Femur (tissue), 1 donor: Measurements from ENCODE around the gene SDK2.

Source experiments
- DNase-seq: peaks from one replicate; pipeline ENCODE4 v3.0.0-alpha.2; 2017

The SDK2 gene

DNA sequence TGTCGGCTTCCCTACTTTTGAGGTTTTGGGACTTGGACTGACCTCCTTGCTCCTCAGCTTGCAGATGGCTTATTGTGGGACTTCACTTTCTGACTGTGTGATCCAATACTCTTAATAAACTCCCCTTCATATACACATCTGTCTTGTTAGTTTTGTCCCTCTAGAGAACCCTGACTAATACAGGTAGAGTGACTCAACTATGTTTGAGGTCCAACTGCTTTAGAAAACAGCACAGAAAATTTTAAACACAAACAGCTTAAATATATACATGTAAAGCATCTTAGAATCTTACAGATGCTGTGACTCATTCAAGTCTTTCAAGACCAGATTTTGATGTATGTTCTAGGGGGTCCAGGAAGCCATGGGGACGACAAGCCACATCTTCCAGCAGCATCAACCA lies 11.7 kb downstream of the SDK2 start:
- no peak for DNase-seq

DNA sequence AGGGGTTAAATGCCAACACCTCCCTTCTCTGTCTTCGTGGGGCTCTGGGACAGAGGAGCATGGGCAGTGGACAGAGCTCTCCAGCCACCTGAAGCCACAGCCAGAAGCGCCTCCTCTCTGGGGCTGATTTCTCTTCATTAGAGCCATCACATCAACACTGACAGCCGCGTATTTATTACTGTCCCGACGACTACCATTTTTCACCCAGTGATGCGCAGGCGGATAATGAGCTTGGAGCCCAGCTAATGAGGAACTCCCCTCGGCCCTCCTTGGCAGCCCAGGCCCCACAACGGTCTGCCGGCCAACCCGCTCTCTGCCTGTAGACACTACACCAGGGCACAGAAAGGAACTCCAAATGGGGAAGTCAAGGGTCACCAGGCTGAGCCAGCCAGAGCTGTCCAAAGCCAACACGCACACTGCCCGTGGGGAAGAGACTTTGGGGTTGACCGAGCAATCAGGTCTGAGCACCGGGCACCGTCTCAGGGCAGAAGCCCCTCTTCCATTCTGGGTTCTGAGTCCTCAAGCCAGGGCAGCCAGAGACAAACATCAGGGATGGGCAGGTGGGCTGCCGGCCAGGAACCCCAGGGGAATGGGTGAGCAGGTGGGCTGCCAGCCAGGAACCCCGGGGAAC lies 13.2 kb downstream of the SDK2 start:
- DNase-seq, result no peak

DNA sequence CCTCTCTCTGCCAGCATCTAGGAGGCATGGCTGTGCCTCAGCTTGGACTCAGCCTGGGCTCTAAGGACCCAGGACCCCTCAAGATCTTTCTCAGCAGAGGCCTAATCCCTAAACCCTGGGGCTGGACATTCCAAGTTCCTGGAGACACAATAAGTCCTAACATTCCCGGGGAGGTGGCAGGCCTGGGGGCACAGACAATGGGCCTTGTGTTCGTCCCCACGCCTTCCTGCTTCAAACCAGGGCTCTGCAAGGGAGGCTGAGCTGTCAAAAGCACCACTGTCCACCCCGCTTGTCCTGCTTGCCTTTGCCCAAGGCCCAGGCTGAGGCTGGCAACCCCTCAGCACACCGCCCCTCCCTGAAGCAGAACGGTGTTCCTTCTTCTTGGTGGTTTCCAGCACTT lies 13.7 kb downstream of the SDK2 start:
- DNase-seq, result no peak

DNA sequence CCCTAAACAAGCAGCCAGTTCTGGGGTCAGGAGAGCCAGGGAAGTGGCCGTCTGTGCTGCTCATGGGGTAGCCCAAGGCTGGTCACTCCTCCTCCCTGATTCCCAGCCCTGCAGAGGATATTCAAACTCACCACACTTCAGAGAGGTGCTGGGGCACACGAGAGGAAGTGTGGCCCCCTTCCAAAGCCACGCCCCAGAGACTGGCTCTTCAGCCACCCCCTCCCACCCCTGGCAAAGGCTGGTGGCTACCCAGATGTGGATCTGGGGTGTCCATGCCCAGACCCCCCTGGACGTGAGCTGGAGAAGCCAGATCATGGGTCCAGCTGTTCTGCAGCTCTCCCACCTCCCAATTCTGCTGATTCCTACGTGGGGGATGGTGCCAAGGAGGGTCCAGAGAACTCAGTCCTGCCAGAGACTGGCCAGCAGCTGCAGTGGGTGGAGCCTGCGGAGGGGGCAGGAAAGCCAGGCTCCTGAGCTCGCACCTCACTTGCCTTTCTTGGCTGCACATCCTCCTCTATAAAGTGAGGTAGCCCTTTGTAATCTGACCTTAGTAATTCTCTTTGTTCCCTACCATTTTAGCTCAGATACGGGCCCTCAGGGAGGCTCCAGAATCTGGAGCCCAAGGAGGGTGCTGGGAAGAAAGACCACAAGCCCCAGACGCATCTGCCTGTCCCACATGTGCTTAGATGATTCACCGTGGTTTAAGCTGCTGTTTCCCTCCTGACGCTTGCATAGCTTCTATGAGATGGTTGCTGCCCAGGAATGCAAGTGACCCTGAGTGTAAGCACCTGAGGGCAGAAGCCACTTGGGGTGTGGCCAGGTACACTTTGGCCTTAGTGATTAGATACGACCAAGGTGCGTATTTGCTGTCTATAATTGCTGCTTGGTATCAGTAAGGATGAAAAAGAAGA lies 15.3 kb downstream of the SDK2 start:
- no peak for DNase-seq

DNA sequence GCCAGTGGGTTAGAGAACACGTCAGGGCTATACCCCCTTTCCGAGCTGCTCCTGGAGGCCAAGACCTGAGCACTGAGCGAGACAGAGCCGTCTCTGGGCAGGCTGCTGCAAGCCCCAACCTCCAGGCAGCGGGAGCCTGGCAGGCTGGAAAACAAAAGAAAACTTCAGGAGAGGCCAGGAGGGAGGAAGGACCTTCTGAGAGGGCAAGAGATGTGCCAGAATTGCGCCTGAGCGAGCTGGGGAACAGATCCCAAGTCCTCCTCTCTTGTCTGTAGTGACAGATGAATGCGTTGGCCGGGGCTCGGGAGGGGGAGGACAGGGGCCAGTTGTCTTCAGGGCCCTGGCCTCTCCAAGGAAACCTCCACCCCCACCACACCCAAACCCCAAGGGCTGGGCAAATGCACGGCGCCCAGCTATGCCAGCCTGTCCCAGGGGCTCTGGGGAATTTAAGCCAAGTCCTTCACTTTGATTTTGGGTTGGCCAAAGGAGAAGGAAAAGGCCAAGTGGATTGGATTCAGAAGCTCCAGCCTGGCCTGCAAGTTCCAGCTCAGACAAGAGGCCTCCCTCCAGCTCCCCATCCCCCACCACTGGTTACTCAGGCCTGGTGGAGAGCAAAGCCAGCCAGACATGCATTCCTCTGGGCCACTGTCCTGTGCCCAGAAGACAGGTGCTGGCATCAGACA lies 18.1 kb downstream of the SDK2 start:
- DNase-seq, result peak; percentile 77

DNA sequence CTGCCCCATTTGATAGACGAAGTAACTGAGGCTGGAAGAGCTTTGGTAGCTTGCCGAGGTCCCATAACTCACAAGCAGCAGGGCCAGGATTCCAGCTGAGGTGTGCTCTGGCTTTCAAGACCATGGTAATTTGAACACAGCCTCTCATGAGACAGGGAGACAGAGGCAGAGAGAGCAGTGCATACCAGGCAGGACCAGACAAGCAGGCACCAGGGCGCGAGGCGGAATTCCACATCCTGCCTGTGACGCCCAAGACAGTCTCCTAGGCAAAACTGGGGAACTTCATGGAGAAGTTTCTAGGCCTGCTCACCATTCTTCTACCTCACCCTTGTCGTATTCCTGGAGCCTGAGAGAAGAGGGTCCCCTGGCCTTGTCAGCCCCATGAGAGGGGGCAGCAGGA lies 19.2 kb downstream of the SDK2 start:
- no peak for DNase-seq

DNA sequence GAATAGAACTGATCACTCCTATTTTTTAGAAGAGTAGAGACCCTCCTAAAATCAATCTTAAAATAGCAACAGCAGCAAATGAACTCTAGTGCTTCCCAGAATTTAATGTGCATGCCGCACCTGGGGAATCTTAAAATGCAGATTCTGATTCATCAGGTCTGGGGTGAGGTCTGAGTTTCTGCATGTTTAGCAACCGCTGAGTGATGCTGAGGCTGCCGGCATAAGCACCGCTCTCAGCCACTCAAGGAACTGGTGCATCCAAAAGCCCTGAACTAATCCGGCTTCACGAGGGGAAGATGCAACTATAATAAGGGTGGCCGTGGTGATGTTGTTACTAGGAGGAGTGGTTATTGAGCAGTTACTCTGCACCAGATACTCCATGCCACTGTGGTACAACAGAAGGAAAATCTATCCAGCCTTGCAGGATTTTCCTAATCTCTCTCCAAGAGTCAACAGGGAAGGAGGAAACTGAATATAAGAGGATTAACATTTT lies 19.7 kb downstream of the SDK2 start:
- no peak for DNase-seq

DNA sequence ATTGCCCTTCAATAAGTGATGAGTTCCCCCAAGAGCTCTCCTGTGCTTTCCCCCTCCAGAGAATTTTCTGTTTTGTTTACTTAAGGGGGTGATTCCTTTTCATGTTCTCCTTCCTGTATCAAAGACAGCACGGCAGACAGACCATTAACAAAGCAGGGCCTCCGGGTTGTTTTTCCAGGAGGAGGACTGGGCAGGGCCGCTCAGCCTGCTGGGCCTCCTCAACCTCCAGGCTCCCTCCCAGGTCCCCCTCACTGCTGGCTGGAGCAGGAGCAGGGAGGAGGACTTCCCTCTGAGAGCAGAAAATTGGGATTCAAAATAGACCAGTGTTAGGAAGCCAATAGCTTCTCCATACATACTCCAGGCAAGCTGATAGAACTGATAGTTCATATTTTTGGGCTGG lies 20.4 kb downstream of the SDK2 start:
- no peak for DNase-seq

DNA sequence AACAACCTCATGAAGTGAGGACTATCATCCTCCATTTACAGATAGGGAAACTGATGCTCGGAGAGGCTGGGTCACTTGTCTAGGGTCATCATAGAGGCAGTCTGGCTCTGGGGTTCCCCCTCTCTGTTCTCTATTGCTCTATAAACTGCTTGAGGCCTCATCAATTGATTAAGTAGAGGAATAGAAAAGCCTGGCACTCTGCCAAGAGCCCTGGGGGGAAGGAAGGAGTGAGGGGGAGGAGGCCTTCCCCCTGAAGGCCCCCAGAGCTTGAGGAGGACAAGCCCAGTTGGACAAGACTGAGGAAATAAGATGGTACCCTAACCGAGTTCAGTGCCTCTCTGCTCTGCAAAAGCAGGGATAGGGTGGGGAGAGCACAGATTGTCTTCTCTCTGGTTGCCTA lies 21.0 kb downstream of the SDK2 start:
- no peak for DNase-seq

DNA sequence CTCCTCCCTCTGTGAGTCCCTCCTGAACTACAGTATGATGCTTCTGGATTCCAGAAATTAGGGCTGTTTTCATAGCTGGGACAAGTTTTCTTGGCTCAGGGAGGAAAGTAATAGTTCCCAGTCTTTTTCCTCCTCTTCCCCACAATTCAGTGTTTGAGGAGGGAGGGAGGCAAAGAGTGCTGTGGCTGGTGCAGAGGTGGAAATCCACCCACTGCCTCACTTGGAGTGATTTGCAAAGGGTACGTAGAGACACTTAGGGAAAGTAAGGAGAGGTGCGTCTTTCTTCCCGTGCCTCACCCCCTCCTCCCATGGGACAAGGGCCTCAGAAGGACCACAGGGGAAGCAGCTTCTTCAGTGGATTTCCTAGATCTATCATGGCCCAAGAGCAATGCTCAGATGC lies 21.9 kb downstream of the SDK2 start:
- DNase-seq, result no peak

DNA sequence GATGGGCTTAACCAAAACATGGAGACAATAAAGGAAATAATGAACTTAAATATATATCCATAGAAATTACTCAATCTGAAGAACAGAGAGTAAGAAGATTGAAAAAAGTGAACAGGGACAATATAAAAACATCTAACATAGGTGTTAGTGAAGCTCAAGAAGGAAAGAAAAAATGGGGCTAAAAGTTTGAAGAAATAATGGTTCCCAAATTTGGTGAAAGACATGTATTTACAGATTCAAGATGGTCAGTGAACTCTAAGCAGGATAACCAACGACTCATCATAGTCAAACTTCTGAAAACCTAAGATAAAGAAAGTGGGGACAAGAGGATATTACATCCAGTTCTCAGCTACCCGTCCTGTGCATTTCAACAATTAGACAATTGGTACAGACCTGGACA lies 22.6 kb downstream of the SDK2 start:
- DNase-seq, result no peak

DNA sequence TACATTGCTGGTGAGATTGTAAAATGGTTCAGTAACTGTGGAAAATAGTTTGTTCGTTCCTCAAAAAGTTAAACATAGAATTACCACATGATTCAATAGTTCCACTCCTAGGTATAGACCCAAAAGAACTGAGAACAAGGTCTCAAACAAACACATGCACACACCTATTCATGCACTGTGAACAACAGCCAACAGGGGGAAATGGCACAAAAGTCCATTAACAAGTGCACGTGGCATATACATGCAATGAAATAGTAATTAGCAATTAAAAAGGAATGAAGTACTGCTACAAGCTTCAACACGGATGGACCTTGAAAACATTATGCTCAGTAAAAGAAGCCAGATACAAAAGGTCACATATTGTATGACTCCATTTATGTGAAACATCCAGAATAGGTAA lies 23.8 kb downstream of the SDK2 start:
- no peak for DNase-seq

DNA sequence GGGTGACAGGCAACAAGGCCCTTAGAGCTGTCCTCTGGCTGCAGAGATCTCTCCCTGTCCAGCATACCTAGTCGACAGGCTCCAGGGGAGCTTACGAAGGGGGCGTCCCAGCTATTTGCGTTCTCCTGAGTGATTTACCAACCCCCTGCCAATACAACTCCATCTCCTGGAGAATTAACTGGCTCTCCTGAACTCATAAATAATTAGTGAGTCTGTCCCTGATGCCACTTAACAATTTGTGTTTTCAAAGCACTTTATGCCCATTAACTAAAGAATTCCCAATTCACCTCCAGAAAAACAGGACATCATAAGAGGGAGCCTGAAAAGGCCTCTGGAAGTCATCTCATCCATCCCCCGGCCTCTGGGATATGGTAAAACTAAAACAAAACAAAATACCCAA lies 26.7 kb downstream of the SDK2 start:
- DNase-seq, result no peak

DNA sequence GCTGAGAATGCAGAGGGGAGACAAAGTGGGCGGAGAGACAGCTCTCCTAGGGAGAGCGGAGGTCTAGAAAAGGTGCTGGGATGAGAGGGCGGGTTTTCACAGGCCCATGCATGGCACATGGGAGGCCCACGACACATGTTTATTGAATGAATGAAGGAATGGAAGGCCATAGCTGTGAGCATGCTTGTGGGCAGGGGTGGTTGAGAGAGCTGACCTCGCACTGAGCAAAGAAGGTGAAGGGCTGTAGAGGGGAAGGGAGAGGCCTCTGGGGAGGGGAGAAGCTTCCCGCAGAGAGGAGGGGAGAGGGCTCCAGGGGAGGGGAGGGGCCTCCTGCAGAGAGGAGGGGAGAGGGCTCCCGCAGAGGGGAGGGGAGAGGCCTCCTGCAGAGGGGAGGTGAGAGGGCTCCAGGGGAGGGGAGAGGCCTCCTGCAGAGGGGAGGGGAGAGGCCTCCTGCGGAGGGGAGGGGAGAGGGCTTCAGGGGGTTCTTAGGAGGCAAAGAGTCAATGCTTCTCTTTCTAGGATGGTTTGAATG lies 27.3 kb downstream of the SDK2 start:
- DNase-seq, result no peak

DNA sequence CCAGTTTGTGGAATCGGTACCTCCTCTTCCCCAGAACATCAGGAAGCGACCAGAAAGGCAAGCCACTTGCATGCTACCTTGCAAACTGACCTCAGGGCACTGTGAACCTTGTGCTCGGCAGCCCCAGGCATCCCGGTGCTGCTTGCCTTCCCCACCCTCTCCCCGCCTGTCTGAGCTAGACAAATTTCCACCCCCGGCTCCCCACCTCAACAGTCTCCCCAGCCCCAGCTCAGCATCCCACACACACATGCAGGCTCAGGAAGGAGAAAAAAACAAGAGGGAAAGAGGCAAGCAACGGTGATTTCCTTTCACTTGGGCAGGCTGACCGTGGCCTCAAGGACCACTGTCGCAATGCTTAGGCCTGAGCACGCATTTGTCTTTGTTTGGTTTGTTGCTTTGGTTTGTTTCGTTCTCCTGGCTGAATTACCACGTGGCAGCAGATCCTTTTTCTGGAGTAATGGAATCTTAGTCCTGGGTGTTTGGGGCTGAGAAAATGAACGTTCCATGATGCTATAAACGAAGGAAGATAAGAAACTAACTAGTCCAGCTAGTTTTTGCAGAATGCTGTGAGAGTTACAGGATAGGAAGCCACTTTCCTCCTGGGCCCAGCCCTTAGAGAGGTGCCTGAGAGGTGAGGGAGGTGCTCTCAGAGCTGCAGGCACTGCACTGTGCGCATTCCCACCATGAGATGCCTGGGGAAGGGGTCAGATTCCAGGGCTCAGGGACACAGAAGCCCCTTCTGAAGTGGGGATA lies 27.9 kb downstream of the SDK2 start:
- no peak for DNase-seq

DNA sequence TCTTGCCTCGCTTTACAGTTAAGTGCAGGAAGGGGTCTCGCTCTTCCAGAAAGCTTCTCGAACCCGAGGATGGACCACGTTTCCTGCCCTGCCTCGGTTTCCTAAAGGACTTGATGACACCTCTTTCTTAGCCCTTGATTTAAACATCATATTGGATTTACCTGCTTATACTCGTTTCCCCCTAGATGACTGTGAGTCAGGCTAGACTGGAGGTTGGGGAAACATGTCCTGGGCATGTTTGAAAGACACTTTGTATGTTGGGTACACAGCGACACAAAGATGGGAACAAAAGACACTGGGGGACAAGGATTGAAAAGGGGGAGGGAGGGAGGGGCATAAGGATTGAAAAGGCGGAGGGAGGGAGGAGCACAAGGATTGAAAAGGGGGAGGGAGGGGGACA lies 30.0 kb downstream of the SDK2 start:
- no peak for DNase-seq

DNA sequence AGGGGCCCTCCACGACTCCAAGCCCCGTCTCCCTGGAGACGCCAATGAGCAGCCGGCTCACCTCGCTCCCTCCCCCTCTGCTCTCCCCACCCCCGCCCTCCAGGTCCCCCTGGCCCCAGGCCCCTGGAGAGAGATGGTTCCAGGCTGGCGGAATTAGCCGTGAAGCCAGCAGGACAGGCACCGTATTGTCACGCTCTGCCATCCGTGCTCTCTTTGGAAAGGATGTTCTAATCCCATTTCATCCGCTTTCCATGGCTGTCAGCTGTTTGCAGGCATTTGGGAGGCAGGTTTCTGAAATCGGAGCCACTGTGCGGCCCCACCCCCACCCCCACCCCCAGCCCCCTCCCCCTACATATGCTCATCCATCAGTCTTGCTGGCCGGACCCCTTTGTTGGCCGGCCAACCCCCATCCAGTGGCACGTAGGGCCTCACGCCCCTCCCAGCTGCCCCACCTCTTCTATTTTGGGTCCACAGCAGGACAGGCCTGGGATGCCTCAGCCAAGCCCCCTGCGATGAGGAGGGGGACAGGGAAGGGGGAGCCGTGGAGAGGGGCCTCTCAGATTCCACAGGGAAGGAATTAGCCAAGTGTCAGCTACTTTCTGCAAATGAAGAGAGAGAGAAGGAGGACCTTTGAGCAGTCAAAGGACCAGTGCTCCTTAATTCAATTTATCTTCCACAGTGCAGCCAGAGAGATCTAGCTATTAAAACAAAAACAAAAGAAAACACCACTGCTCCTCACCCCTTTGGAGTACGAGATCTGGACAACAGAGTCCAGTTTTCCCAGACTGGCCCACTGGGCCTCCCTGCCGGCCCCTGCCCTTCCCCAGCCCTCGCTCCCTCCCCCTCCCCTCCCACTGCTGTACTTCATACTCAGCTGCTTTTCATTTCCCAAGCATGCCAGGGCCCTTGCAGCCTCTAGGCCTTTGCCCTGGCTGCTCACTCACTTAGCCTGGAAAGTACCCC lies 30.7 kb downstream of the SDK2 start:
- peak; percentile 83 for DNase-seq

DNA sequence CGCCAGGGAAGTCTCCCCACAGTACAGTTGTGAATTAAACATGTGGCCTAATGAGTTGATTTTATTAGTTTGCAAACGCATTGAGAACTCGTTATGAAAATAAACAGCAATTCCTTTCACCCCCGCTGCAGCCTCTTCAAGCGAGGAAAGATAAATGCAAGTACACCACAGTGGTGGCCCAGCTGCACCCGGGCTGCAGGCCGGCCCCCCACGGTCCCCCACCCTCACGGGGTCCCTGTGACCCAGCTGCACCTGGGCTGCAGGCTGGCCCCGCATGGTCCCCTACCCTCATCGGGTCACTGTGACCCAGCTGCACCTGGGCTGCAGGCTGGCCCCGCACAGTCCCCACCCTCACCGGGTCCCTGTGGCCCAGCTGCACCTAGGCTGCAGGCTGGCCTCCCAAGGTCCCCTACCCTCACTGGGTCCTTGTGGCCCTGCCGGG lies 32.2 kb downstream of the SDK2 start:
- DNase-seq, result no peak

DNA sequence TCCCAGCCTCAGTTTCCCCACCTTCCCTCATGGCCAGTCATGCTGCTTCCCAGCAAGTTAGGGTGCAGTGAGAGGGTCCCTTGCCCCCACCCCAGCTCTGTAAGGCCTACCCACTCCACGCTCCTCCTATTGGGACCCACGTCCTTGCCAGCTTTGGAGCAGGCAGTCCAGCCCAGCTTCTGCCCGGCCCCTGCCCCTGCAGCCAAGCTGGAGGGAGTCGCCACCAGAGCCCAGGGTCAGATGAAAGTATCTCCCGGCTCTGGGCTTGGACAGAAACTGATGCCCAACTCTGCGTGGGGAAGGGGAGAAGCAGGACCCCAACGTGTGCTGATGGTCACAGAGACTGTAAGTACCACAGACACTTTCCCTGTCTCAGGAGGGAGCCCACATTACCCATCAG lies 32.6 kb downstream of the SDK2 start:
- DNase-seq, result no peak

DNA sequence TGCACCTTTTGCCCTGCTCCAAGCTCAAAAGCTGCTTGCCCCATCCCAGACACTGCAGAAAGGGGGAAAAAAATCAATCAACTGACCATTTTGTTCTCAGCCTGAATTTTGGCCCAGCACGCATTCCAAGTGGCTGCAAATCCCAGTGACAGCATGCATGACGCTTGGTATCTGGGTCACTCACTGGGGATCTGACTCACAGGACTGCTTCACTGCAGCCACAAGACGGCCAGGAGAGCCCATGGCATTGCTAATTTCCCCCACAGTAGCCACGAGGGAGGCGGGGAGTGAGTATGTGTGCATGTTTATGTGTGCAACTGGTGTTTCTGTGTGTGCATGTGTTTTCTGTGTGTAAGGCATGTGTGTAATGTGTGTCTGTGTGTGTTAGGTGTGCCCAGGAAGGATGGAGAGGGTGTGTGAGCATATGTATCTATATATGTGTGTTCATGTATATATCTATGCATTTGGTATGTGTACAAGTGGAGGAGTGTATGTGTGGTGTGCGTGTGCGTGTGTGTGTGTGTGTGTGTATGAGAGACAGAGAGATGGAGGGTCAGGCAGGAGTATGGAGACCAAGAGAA lies 33.8 kb downstream of the SDK2 start:
- DNase-seq, result no peak

DNA sequence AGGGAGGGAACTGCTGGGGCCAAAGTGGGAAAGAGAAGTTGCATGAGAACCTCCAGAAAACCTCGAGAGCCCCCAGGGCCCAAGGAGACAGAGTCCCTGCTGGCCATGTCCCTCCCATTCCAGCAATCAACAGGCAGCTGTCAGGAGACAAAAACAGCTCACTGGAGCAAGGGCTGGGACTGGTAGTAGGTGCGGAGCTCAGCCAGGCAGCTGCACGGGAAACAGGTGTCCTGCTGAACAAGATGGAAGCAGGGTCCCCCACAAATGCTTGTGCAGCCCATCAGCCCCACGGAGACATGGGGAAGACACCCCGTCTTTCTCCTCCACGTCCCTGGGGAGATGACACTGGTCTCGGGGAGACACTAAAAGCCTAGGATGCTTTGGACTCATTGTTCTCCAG lies 34.5 kb downstream of the SDK2 start:
- no peak for DNase-seq
